Measurements from ENCODE around the gene MOCS1.

The MOCS1 gene

GRCh38 chr6:39876111-39876510 lies 58.2 kb downstream of the MOCS1 start:
- no peak for DNase-seq (ENCODE audit: low read depth in 3 of 3)

- DNase-seq (ENCODE audit: low read depth in 3 of 3) = no peak
Measured at GRCh38 chr6:39873439-39873838, 60.8 kb downstream of the MOCS1 start.

GRCh38 chr6:39870950-39871349 lies 63.3 kb downstream of the MOCS1 start:
- DNase-seq (ENCODE audit: low read depth in 3 of 3) = no peak

GRCh38 chr6:39867592-39867991 lies 66.7 kb downstream of the MOCS1 start:
- DNase-seq (ENCODE audit: low read depth in 3 of 3) = no peak

- peak; percentile 37 to 52 (median 38) for DNase-seq (ENCODE audit: low read depth in 3 of 3)
Measured at GRCh38 chr6:39865011-39865888, 69.0 kb downstream of the MOCS1 start.

GRCh38 chr6:39861663-39862062 lies 72.6 kb downstream of the MOCS1 start:
- no peak for DNase-seq (ENCODE audit: low read depth in 3 of 3)

GRCh38 chr6:39859025-39859424 lies 75.2 kb downstream of the MOCS1 start:
- no peak for DNase-seq (ENCODE audit: low read depth in 3 of 3)

GRCh38 chr6:39855356-39855995 lies 78.8 kb downstream of the MOCS1 start:
- DNase-seq (ENCODE audit: low read depth in 3 of 3) = no peak

All from stimulated activated CD4-positive, alpha-beta T cell treated with anti-CD3 and anti-CD28 coated beads, TNF-alpha, amount 100 ng/mL, for 24 hours (primary cell).